Stimulated activated CD4-positive, alpha-beta T cell treated with anti-CD3 and anti-CD28 coated beads, Interleukin-4, amount 100 ng/mL, for 4 hours (primary cell): Measurements from ENCODE around the gene PKNOX2.

Experiments
- DNase-seq, 2 experiments: peaks; one replicate each; pipeline ENCODE4 v3.0.0-alpha.2; 2020

PKNOX2 gene

DNA sequence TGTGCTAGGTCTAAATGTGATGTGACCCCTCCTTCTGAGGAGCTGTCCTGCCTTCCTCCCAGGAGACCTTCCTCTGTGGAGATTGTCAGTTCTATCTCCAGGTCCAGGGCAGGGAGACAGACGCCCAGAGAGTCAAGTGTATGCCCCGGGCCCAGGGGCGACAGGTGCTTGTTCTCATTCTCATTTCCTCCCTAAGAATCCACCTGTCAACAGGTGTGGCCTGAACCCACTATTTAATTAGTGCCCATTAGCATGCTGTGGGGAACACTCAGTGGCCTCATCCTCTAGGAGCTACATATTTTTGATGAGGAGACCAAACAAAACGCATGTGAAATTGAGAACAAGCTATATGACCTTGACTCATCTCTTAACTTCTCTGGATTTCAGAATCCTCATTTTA, 9.5 kb downstream of the PKNOX2 start:
- DNase-seq: no peak

GRCh38 chr11:125174686-125175085, 10.1 kb downstream of the PKNOX2 start:
- DNase-seq: no peak

DNA sequence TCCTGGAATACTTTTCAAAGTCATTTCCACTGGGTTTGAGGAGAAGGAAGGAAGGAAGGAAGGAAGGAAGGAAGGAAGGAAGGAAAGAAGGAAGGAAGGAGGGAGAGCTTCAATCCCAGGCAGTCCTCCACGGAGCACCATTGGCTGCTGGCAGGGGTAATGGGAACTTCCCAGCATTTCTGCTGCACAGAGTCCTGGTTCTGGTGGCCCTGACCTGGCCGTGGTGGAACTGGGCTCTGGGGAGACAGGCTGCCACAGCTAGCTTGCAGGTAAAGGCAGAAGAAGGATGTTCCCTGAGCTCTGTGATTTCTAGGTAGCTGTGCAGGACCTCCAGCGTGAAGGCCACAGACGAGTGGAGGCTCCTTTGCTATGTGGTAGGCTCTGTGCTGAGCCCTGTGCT, 10.6 kb downstream of the PKNOX2 start:
- no peak for DNase-seq

DNA sequence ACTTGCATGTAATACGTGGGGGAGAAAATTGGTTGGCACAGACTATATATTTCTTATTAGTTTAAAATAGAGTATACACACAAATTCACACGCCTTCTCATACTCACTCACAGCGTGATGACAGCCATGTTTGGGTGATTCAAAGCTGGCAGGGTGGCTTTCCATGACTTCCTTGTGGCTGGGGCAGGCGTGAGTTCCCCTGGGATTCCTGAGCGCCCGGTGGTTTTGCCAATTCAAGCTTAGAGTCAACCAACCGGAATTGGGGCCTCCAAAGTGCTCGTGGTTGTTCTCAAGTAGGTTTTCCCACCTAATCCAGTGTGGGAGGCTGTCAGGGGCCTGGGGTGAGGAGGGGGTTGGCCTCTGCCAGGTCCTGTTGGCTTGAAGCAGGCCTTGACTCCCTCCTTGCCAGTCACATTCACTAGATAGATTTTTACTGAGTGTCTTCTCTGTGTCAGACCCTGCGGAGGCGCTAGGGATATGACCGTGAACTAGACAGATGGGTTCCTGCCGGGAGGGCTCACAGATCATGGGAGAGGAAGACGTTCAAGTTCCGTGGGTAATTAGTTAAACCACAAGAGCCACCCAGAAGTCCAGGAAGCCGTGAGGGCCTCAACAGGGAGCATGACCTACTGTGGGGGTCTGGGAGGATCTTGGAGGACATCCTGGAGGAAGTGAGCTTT, 11.5 kb downstream of the PKNOX2 start:
- DNase-seq: no peak

DNA sequence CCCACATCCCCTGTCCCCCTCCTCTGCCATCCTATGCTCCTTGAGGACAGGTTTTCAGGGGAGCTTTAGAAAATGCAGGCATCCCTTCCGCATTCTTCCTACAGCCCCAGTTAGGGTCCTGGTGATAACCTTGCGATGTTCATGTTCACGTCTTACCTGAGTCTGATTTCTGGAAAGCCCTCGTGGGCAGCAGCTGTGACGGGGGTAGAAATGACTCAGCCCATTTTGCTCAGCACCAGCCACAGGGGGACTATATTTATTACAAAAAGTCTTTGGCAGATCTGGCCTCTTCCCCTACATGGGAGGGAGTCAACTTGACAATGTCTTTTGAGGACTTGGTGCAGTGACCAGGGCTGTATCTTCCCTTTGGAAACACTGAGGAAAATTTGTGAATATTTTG, 12.3 kb downstream of the PKNOX2 start:
- no peak for DNase-seq

DNA sequence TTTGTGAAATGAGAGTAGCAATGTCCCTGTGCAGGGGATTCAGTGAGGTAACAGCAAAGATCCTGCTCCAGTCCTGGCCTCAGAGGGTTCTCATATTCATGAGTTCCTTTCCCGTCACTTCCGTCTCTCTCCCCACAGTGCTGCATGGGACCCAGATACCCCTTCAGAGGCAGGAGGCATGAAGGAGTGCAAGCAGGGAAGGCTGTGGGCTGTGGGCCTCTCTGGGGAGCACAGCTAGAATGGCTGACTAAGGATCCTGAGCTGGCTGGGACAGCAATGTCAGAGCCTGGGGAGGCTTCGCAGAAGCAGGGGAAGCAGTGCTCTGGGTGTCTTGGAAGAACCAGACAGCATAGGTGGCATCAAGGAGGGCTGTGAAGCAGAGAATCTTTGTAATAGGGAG, 13.0 kb downstream of the PKNOX2 start:
- no peak for DNase-seq

GRCh38 chr11:125179346-125179745, 14.8 kb downstream of the PKNOX2 start:
- no peak for DNase-seq

DNA sequence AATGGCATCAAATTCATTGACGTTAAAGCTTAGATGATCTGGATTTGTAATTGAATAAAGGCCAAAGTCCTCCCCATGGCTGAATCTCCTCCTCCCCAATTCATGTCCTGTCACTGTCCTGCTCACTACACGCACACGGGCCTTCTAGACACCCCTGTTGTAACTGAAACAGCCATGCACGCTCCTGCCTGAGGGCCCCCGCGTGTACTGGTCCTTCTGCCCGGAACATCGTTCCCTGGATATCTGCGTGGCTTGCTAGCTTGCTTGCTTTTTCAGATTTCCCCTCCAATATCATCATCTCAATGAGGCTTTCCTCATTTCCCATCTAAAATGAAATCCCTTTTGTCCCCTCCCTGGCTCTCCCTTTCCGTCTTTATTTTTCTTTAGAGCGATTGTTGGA, 15.3 kb downstream of the PKNOX2 start:
- DNase-seq: no peak

- DNase-seq: no peak
These were observed 16.1 kb downstream of the PKNOX2 start for GRCh38 chr11:125180413-125181305.

- no peak for DNase-seq
These were observed 18.0 kb downstream of the PKNOX2 start for GRCh38 chr11:125182573-125182972.

DNA sequence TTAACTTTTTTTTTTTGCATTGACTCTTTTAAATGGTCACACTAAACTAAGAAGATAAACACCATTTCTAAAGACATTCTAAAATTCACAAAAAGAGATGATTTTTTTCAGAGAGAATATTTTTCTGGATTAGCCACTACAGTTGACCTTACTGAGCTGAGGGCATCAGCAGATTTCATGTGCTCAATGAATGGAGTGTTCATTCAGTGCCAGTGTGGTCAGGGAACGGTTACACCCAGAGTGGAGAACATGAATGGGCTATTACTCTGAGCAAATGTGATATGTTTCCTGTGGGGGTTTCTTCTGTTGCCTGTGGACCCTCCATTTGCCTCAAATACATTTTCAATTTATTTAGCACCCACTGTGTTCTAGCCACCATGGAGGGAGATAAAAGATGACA, 19.1 kb downstream of the PKNOX2 start:
- DNase-seq: no peak

DNA sequence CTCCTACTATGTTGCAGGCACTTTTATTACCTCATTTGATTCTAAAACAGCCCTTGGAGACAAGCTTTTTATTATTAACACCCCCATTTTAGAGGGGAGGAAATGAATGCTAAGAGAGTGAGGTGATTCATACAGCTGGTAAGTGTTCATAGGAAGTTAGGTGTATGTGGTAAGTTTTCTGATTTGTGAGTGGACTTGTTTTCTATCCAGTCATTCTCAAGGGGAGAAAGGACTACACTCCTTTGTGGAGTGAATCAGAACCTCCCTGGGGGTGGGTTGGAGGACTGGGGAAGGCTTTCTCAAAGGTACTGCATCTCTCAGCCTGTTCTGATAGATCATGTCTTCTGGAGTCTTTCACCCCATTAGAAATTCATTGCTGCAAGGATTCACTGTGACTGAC, 23.5 kb downstream of the PKNOX2 start:
- DNase-seq: no peak

DNA sequence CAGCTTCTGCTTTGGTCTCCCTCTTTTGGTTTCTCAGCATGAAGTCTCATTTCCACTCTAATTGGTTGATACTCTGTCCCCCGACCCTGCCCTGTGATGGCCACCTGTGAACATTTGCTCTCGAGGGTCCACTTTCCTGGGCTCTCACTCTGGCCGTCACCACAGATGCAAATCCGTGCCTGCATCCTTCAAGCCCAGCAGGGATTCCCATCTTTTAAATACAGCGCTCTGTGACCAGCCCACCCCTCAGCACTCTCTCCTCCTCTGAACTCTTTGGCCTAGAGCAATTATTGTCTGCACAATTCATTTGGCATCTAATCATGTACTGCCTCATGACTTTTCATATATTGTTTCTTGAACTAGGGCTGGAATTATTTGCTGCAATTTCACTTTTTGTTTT, 26.0 kb downstream of the PKNOX2 start:
- DNase-seq: no peak

DNA sequence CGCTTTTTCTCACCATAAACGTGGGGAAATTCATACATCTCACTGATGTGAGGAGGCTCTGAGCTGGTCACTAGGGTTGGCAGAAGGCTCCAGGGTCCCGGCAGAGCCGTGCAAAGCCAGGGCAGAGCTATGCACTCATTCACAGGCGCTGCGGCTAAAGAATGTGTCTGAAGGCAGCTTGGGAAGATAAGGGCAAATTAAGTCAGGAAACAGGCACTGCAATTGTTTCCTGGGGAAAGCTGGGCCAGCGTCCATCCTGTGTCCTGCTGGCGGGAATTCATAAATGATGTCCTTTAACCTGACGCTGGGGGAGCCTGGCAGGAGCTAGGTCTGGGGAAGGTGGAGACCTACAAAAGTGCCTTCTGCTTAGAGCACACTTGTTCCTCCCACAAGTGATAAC, 27.6 kb downstream of the PKNOX2 start:
- no peak for DNase-seq

DNA sequence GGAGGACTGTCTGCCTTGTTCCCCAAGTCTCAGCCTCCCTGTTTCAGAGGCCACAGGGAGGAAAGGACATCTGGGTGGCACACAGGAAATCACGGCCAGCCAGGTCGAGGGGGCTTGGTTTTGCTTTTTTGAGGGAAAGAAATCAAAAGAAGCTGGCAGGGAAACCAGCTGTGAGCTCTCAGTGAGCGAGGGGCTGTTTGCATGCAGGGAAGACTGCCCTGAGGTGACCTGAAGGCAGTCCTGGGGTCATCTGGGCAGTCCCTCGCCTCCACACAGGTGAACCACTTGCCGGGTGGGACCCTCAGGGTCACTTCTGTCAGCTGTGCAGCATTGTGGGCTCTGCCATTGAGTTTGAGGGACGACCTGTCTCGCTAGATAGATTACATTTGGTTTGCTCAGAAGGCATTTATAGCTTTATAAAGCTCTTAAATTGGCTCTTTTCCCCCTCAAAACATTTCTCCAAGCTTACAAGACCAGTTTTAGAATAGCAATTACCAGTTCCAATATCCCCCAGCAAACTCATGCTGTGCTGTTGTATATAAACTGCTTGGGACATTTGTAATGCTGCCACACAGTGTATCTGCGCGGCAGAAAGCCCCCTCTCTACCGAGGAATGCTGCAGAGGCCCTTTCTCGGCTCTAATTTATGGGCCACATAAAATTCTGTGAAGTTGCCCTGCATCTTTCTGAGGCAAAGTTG, 28.3 kb downstream of the PKNOX2 start:
- DNase-seq: no peak

DNA sequence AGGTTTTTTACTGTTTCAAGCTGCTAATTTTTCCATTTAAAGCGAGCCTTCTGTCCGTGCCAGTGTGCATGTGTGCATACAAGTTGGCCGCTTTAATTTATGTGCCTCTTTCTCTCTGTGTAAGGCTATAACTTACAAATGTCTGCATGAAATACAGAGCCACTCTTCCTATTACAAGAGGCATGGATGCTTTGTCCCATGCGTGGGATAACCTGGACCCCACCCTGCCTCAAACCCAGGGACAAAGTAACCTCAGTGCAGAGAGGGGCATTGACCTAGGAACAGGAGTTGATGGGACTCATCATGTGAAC, 28.8 kb downstream of the PKNOX2 start:
- no peak for DNase-seq

DNA sequence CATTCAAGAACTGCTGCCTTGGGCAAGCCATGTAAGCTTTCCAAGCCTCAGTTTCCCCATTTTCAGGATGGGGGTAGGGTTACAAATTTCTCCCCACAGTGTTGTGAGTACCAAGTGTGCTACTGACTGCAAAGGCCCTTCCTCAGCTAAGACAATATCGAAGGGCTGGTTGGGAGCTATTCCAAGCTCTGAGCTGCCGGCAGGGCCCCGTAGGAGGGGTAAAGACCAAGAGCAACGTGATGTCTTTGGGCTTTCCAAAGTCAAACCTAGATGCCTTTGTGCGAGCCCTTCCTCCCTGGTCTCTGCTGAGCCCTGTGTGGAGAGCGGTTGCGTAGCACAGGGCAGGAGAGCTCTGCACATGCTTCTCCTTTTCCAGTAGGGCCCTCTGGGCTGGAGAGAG, 29.3 kb downstream of the PKNOX2 start:
- no peak for DNase-seq

GRCh38 chr11:125199915-125200314, 35.4 kb downstream of the PKNOX2 start:
- no peak for DNase-seq

DNA sequence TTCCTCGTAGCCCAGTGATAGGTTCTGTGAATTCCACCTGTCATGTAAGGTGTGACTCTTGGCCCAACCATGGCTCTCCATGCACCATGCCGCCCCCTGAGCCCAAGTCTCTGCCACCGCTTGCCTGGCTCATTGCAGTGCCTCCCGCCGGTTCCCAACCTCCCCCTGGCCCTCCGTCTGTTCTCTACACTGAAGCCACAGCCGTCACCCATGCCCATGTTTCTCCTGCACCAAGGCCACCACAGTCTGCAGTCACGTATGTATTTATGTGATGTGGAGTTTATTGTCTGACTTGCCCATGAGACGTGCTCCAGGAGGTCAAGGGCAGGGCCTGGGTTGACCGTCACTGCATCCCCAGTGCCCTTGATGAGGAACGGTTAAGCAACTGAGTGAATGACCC, 35.9 kb downstream of the PKNOX2 start:
- DNase-seq: no peak

DNA sequence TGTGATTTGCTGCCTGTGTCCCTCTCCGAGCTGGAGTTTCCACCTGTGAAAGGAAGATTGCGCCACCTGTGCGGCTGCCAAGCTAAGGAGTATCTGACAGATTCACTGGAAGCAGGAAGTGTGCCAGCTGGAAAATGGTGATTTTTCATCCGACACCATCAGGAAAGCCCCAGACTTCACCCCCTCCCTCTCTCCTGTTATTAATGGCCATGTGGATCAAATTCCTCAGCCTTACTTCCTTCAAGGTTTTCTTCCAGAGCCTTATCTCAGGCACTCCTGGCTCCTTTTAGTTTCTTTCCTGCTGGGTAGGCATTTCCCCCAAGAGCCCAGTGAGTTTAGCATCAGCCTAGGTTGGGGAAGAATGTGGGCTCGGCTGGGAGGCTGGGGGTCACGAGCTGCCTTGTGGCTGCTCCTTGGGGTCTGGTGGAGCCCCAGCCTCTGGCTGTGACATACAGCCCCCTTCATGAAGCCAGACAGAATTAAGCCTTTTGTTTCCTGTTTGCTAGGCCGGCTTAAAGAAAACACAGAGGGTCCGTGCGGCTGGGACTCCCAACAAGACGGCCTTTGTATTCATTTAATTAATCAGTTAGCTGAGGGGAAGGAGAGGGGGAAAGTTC, 37.1 kb downstream of the PKNOX2 start:
- DNase-seq: no peak

DNA sequence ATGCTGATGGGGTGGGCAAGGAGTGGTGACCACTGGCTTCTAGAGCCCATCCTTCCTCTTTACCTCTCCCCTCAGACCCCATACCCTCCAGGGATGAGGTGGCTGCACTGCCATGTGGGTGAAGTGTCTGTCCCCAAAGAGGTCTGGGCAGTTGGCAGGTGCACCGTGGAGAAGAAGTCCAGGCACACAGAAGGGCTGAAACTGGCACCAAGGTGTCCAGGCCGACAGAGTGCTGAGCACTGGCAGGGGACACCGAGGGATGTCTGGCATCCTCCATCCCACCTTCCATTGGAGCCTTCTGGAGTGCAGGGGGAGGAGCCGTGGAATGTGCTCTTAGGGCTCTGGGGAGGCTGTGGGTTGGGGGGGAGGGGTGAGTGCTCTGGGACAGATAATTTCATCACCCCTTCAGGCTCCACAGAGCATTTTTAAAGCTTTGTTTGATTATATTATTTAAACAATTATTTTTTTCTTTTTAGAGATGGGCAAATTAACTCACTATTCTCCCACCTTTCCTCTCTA, 37.9 kb downstream of the PKNOX2 start:
- no peak for DNase-seq

- no peak for DNase-seq
These were observed 38.4 kb downstream of the PKNOX2 start for GRCh38 chr11:125202977-125203376.

DNA sequence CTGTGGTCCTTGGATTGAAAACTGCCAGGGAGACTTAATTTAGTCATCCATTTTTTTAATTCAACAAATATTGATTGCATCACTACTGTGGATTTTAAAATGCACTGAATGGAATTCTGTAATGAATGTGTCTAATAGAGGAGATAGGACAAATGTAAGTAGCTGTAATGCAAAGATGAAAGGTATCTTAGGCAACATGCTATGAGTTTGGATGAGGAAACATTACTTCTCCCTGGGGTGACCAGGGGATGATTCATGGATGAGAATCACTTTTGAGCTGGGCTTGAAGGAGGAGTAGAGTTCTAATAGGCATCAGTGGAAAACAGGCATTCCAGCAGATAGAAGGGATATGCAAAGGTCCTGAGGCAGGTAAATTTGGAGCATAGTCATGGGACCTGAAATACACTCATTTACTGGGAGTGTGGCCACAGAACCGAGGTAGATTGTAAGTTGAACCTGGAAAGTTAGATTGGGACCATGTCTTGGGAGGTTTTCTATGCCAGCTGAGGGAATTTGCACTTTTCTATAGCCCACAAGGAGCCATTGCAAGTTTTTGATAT, 43.4 kb downstream of the PKNOX2 start:
- no peak for DNase-seq
